H9 (cell line): ENCODE results near the gene PDE6H. TPM values are rescaled to one million over a fixed set of nuclear protein-coding genes. Genes with fewer than 3 reads are reported as not detected.

Experiments
- DNase-seq: peaks from one replicate; pipeline ENCODE4 v3.0.0-alpha.2; 2017
- H2AFZ ChIP-seq: one replicate; pipeline ENCODE4 v1.6.1; 2013; ENCODE audit warnings: mild to moderate bottlenecking, low read length, control low read depth, moderate library complexity
- H2AK5ac ChIP-seq: 2 replicates; pipeline ENCODE4 v1.6.1; 2013; ENCODE audit warnings: low read length, control low read depth, mixed read lengths; ENCODE audit not compliant: insufficient read length
- H2BK120ac ChIP-seq: one replicate; pipeline ENCODE4 v1.6.1; 2013; ENCODE audit warnings: low read depth, mild to moderate bottlenecking, low read length, control low read depth, inconsistent platforms; ENCODE audit not compliant: poor library complexity, severe bottlenecking
- H2BK12ac ChIP-seq: 2 replicates; pipeline ENCODE4 v1.6.1; 2013; ENCODE audit warnings: low read length, control low read depth, mixed read lengths, low read depth; ENCODE audit not compliant: insufficient read length
- H2BK15ac ChIP-seq: 2 replicates; pipeline ENCODE4 v1.6.1; 2013; ENCODE audit warnings: low read depth, low read length, control low read depth
- H2BK20ac ChIP-seq: one replicate; pipeline ENCODE4 v1.6.1; 2013; ENCODE audit warnings: low read depth, mild to moderate bottlenecking, low read length, control low read depth, inconsistent platforms; ENCODE audit not compliant: poor library complexity, severe bottlenecking
- H2BK5ac ChIP-seq: 2 replicates; pipeline ENCODE4 v1.6.1; 2013; ENCODE audit warnings: low read length, control low read depth, mixed read lengths; ENCODE audit not compliant: insufficient read length
- H3K14ac ChIP-seq: 2 replicates; pipeline ENCODE4 v1.6.1; 2013; ENCODE audit warnings: low read length, control low read depth; ENCODE audit not compliant: insufficient read depth
- H3K18ac ChIP-seq: 2 replicates; pipeline ENCODE4 v1.6.1; 2013; ENCODE audit warnings: low read depth, mild to moderate bottlenecking, mixed read lengths, low read length, control low read depth; ENCODE audit not compliant: insufficient read length
- H3K23ac ChIP-seq: 2 replicates; pipeline ENCODE4 v1.6.1; 2013; ENCODE audit warnings: low read length, control low read depth, mixed read lengths, low read depth; ENCODE audit not compliant: insufficient read length
- H3K23me2 ChIP-seq: 2 replicates; pipeline ENCODE4 v1.6.1; 2013; ENCODE audit warnings: low read depth, mild to moderate bottlenecking, mixed read lengths, low read length, control low read depth; ENCODE audit not compliant: insufficient read length, poor library complexity, severe bottlenecking
- H3K27ac ChIP-seq: 2 replicates; pipeline ENCODE4 v1.5.1; 2013; ENCODE audit warnings: low read length, control low read depth, mixed read lengths, low read depth; ENCODE audit not compliant: insufficient read length
- H3K27me3 ChIP-seq: 2 replicates; pipeline ENCODE4 v1.6.1; 2013; ENCODE audit warnings: low read length, control low read depth, inconsistent platforms; ENCODE audit not compliant: insufficient read depth
- H3K4ac ChIP-seq: 2 replicates; pipeline ENCODE4 v1.6.1; 2013; ENCODE audit warnings: low read depth, mild to moderate bottlenecking, control low read depth, inconsistent platforms, low read length, moderate library complexity
- H3K4me1 ChIP-seq: 2 replicates; pipeline ENCODE4 v1.6.1; 2013; ENCODE audit warnings: low read length, control low read depth, inconsistent platforms; ENCODE audit not compliant: insufficient read depth
- H3K4me2 ChIP-seq: 2 replicates; pipeline ENCODE4 v1.6.1; 2013; ENCODE audit warnings: low read length, control low read depth, mixed read lengths; ENCODE audit not compliant: insufficient read length, insufficient read depth
- H3K56ac ChIP-seq: 2 replicates; pipeline ENCODE4 v1.6.1; 2013; ENCODE audit warnings: low read depth, mild to moderate bottlenecking, mixed read lengths, low read length, control low read depth; ENCODE audit not compliant: insufficient read length
- H3K79me1 ChIP-seq: 2 replicates; pipeline ENCODE4 v1.6.1; 2013; ENCODE audit warnings: low read depth, mild to moderate bottlenecking, moderate library complexity, low read length, control low read depth, inconsistent platforms; ENCODE audit not compliant: insufficient read depth, poor library complexity, severe bottlenecking
- H3K79me2 ChIP-seq: 2 replicates; pipeline ENCODE4 v1.6.1; 2013; ENCODE audit warnings: low read length, control low read depth, inconsistent platforms; ENCODE audit not compliant: insufficient read depth
- H3K9ac ChIP-seq: 2 replicates; pipeline ENCODE4 v1.6.1; 2013; ENCODE audit warnings: low read length, control low read depth, mixed read lengths; ENCODE audit not compliant: insufficient read length; ENCODE audit errors: extremely low read depth
- H3K9me3 ChIP-seq: one replicate; pipeline ENCODE4 v1.6.1; 2013; ENCODE audit warnings: low read depth, low read length, inconsistent platforms; ENCODE audit not compliant: control insufficient read depth
- H3T11ph ChIP-seq: one replicate; pipeline ENCODE4 v1.6.1; 2013; ENCODE audit warnings: mild to moderate bottlenecking, low read length, control low read depth, inconsistent platforms
- H4K20me1 ChIP-seq: one replicate; pipeline ENCODE4 v1.6.1; 2013; ENCODE audit not compliant: control insufficient read depth, insufficient read length, insufficient read depth
- H4K5ac ChIP-seq: 2 replicates; pipeline ENCODE4 v1.6.1; 2013; ENCODE audit warnings: low read depth, mild to moderate bottlenecking, mixed read lengths, low read length, control low read depth; ENCODE audit not compliant: insufficient read length
- H4K8ac ChIP-seq: replicated peaks from 2 replicates; pipeline ENCODE4 v1.6.1; 2013; ENCODE audit warnings: low read length, control low read depth, mixed read lengths, low read depth; ENCODE audit not compliant: insufficient read length
- H4K91ac ChIP-seq: 2 replicates; pipeline ENCODE4 v1.6.1; 2013; ENCODE audit warnings: low read depth, mild to moderate bottlenecking, moderate library complexity, mixed read lengths, low read length, control low read depth; ENCODE audit not compliant: insufficient read length
- H3K27ac Mint-ChIP-seq, 3 experiments: 2 replicates in 2 of 3; 3 replicates in 1 of 3; pipeline ENCODE4 v1.8.0; 2020 to 2021; ENCODE audit warnings: mixed read lengths in 3 of 3, mild to moderate bottlenecking in 1 of 3, moderate library complexity in 1 of 3
- H3K27me3 Mint-ChIP-seq: 2 replicates; pipeline ENCODE4 v1.8.0; 2021; ENCODE audit warnings: low read depth, mild to moderate bottlenecking, moderate library complexity, mixed read lengths
- H3K36me3 Mint-ChIP-seq, 3 experiments: 2 replicates in 2 of 3; 3 replicates in 1 of 3; pipeline ENCODE4 v1.8.0; 2020 to 2021; ENCODE audit warnings: low read depth in 3 of 3, mixed read lengths in 3 of 3; ENCODE audit not compliant: insufficient read depth in 1 of 3
- H3K4me1 Mint-ChIP-seq, 2 experiments: 2 replicates each; pipeline ENCODE4 v1.8.0; 2020; ENCODE audit warnings: mixed read lengths in 2 of 2
- H3K4me3 Mint-ChIP-seq, 2 experiments: 2 replicates in 1 of 2; 3 replicates in 1 of 2; pipeline ENCODE4 v1.8.0; 2020 to 2021; ENCODE audit warnings: mild to moderate bottlenecking in 2 of 2, mixed read lengths in 2 of 2, moderate library complexity in 1 of 2
- H3K9me3 Mint-ChIP-seq, 2 experiments: 2 replicates in 1 of 2; 3 replicates in 1 of 2; pipeline ENCODE4 v1.8.0; 2020; ENCODE audit warnings: mild to moderate bottlenecking in 2 of 2, mixed read lengths in 2 of 2, moderate library complexity in 1 of 2
- CTCF ChIP-seq: fragments of 200-600 bp; sonication (generic); conservative IDR thresholded peaks from 3 replicates; pipeline ENCODE4 v1.8.0; 2021; ENCODE audit warnings: antibody characterized with exemption, mild to moderate bottlenecking
- WGBS: extraction: QIAGEN DNeasy Blood & Tissue Kit; methylation state at CpG from one replicate; pipeline ENCODE4 v1.1.7; 2013; ENCODE audit warnings: missing lambda C conversion rate, low lambda C conversion rate, mixed read lengths; ENCODE audit not compliant: insufficient read length; ENCODE audit errors: extremely low coverage; 5-methylcytosine and 5-hydroxymethylcytosine counted together
- total RNA-seq: library from RNA; stranded (reverse); gene quantifications from 2 replicates; pipeline ENCODE4 v1.2.1, GENCODE V29; 2021

Gene PDE6H
- total RNA-seq, 1 experiment from 2014 or later, result not detected

GRCh38 chr12:14999695-15000365 is 27.0 kb downstream of the PDE6H start:
- no peak overlapping the region for H3K14ac ChIP-seq
- no peaks in the 10 kb centered on the region for H3K79me2 ChIP-seq
- Mint-ChIP-seq H3K36me3 (no peaks in the 10 kb centered on the region), H3K27me3 (no peaks in the 10 kb centered on the region), H3K27ac (no peak overlapping the region), H3K4me1 (peaks cover 9 to 11% of the 10 kb centered on the region in 2 experiments), H3K9me3 (peaks cover 0 to 2% of the 10 kb centered on the region in 2 experiments; a peak in 1 of 5 replicates), H3K4me3 (no peak overlapping the region)
- no peak for TF ChIP-seq CTCF
- H3T11ph ChIP-seq, result no peak overlapping the region
- no peak overlapping the region for H3K9ac ChIP-seq
- H2BK20ac ChIP-seq, result no peak overlapping the region
- no peak overlapping the region for H3K4me2 ChIP-seq
- no peak overlapping the region for H3K18ac ChIP-seq
- H2BK12ac ChIP-seq, result no peak overlapping the region
- H3K23me2 ChIP-seq, result no peaks in the 10 kb centered on the region
- H4K20me1 ChIP-seq, result no peaks in the 10 kb centered on the region
- H2AK5ac ChIP-seq, result no peak overlapping the region
- no peak overlapping the region for H2BK120ac ChIP-seq
- H3K4me1 ChIP-seq, result no peaks in the 10 kb centered on the region; the same call in 1 of the 2 replicates
- no peaks in the 10 kb centered on the region for H3K9me3 ChIP-seq
- H4K5ac ChIP-seq, result no peak overlapping the region
- no peak for DNase-seq
- H3K56ac ChIP-seq, result no peak overlapping the region
- no peak overlapping the region for H4K8ac ChIP-seq
- no peaks in the 10 kb centered on the region for H3K27me3 ChIP-seq
- no peak overlapping the region for H2AFZ ChIP-seq
- no CpG with 5 or more reads among the region's 2 CpGs for WGBS
- H3K27ac ChIP-seq, result no peak overlapping the region
- no peak overlapping the region for H4K91ac ChIP-seq
- H3K79me1 ChIP-seq, result no peaks in the 10 kb centered on the region
- H3K23ac ChIP-seq, result no peak overlapping the region
- H2BK5ac ChIP-seq, result no peak overlapping the region
- no peak overlapping the region for H3K4ac ChIP-seq
- no peak overlapping the region for H2BK15ac ChIP-seq
